Stimulated activated CD4-positive, alpha-beta T cell treated with anti-CD3 and anti-CD28 coated beads, Interleukin-2, amount 100 ng/mL, for 48 hours (primary cell): Measurements from ENCODE around the gene ABCC8.
"Not testable (repeated sequence)": the region's sequence is repeated elsewhere in the genome, so short reads cannot be mapped to it uniquely, and the experiment has no call there.

ENCODE experiments used
- DNase-seq, 2 donors: peaks; one replicate each; pipeline ENCODE4 v3.0.0-alpha.2; 2020

ABCC8 gene

DNA sequence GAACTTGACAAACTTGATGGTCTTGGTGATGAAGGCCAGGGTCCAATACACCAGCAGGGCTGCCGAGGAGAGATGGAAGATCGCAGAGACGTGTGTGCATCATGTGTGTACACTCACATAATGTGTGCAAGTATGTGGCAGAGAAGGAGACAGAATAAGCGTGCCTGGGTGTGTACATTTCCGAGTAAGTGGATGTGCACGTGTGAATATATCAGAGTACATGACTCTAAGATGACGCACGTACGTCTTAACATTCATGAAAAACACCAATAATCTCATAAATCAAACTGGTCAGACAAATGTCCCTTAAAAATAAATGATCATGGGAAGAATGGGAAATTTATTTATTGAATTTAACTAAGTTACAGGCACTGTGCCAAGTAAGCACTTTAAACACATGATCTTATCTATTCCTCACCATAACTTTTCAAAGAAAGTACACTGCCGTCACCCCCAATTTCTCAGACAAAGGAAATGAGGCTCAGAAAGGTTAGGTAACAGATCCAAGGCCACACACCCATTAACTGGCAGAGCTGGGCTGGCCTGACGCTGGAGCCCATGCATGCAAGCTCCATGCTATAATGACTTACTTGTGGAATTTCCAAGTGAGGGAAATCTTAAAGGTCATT lies 13.0 kb downstream of the ABCC8 start:
- DNase-seq, result no peak

DNA sequence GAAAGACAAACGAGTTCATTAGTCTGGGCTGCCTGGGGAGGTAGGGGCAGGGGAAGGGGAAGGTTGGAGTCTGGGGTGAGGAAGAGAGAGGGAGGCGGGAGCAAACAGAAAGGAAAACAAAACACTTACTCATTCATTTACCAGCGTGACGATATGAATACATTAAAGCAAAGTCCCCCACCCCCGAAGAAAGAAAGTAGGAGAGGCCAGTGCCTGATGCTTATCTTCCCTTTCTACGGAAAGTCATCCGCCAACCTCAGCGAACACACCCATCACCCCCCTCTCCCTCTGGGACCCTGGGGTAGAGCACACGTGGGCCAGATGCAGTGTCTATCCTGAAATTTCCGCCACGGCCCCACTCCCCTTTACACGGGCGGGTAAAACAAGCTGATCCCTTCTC lies 13.7 kb downstream of the ABCC8 start:
- DNase-seq, result no peak

DNA sequence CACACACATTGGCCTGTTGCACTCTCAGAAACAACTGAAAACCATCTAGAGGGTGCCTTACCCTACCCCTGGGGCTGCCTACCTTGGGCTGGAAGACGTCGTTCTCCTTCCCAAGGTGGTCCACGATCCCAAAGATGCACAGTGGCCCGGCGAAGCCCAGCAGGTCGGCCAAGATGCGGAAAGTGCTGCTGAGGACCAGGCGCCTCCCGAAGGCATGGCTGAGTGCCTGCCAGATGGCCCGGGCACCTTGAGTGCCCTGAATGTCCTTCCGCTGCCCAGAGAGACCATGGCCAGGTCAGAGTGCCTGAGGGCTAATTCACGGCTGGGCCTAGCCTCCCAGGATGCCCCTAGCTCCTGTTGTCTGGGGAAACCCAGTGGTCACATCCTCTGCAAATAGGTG lies 16.2 kb downstream of the ABCC8 start:
- DNase-seq, result no peak

DNA sequence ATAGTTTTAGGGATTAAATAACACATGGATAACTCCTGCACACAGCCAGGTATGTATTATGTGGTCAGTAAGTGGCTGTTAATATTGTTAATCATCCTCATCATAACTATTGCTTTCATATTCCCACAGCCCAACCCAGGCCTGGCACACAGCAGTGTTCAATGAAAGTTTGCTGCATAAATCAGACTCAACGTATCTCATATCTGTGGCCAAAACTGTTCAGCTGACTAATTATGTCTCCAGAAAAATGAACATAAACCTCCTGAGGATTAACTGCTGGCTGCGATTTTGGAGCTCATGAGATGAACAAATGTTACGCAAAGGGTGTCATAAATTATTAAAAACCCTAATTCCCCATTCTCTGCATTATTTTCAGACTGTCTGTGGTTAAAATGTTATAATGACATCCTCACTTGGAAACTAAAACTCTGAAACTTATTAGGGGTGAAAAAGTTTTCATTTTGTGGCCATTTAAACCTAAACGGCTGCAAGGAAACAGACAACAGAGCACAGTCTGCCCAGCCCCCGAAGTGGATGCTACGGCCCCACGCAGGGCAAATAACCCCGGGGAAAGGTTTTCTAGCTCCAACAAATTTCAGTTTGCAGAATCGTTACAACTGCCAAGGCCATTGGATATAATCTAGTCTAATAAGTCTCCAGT lies 17.3 kb downstream of the ABCC8 start:
- DNase-seq, result no peak

DNA sequence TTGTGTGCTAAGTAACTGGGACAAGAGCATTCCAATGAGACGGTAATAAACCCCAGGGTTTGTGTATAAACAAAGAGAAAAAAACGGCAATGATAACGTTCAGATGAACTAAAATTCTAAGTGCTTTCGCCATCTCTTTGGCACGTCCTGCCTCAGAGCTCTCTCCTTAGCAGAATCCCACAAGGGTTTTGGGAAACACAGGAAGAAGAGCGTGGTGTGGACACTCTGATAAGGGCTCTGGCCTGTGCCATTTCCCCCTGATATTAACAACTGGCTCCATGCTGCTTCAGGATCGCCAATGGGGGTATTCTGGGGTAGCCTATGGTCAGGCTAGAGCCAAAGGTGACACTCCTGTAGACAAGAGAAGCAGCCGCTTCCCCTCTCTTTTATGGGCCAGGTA lies 18.4 kb downstream of the ABCC8 start:
- no peak for DNase-seq

DNA sequence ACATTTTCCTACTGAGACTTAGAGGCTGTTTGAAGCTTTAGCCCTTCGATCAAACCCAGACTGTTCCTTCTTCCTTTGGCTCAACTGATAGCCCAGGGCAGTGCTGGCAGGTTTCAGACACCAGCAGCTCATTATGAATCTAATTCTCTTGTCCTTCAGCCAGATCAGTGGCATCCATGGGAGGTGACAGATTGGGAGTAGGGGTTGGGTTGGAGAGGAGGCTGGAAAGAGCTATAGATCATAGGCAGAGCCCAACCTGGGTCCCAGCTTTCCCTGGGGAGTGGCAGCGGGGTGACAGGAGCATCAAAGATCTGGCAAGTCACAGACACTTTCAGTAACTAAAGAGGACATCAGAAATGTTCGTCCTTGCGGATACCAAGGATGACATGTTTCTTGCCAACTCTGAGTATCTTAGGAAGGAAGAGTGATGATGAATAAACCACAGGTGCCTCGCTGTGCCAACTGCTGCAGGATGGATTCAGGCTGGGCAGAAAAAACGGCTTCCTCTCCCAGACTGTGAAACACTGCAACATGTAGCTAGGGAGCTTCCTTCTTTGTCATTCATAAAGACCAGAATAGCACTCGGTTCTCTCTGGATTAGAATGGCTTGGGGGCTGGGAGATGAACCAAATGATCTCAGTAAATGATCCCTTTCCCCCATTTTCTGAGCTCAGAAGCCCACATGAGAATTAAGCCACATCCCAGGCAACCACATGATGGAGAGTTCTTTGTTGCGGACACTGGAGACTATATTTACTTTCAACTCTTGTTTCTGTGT lies 19.1 kb downstream of the ABCC8 start:
- DNase-seq, result no peak

DNA sequence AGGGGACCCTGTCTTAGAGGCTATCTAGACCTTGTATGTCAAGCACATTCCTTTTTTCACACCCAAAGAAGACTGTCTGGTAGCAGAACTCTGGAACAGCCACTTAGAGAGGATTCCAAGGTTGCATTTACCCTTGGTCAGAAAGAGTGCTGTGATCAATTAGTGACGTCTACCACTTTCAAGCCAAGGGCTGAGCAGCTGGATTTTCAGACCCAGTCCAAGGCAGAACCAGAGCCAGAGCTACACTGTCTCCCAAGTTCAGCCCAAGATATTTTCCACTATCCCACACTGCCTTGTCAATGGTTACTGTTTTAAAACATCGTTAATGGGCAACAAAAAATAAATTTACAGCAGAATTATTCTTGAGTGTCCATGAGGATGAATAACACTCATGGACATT lies 24.0 kb downstream of the ABCC8 start:
- no peak for DNase-seq

DNA sequence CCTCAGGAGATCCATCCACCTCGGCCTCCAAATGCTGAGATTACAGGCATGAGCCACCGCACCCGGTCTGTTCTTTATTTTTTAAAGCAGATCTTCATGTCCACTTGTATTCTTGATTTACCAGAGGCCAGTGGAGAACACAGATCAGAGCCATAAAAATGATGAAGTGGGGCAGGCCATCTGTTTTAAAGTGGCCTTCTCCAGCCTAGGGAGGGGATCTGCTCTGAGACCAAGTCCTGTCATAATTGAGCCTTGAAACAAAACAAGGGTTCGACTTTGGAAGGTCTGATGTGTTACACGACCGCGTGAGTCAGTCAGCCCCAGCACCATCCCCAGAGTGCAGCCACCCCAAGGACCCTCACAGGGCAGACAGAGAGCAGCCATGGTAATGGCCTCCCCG lies 27.5 kb downstream of the ABCC8 start:
- no peak for DNase-seq

DNA sequence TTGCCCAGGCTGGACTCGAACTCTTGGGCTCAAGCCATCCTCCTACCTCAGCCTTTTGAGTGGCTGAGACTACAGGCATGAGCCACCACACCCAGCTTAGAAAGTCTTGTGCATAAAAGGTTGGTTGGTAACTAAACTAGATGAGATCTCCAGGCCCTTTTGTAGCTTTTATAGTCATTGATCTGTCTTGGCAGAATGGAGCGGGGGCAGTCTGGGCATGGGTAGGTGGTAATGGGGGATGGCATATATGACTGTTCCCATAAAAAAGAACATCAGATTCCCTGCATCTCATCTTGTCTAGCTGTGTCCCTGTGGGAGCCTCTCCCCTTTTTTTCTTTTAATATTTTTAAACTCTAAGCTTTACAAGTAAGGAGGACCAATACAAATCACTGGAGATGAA lies 30.2 kb downstream of the ABCC8 start:
- DNase-seq, result no peak

DNA sequence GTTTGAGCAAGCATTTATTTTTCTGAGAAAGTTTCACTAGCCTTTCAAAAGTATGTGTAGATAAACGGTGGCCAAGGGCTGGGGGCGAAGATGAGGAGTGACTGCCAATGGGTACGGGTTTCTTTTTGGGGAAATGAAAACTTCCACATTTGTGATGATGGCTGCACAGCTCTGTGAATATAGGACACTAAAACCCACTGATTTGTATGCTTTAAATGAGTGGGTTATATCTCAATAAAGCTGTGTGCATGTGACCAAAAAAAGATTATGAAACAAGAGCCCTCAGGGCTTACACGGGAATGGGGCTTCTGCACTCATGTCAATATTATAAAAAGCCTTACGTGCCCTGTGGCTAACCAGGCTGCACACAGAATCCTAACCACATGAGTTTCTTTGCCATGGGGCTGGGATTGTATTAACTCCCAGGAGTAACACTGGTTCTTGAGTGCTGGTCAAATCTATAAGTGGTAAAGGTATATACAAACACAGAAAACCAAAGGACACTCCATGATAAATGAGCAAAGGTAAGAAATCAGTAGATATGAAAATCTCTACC lies 31.3 kb downstream of the ABCC8 start:
- no peak for DNase-seq

DNA sequence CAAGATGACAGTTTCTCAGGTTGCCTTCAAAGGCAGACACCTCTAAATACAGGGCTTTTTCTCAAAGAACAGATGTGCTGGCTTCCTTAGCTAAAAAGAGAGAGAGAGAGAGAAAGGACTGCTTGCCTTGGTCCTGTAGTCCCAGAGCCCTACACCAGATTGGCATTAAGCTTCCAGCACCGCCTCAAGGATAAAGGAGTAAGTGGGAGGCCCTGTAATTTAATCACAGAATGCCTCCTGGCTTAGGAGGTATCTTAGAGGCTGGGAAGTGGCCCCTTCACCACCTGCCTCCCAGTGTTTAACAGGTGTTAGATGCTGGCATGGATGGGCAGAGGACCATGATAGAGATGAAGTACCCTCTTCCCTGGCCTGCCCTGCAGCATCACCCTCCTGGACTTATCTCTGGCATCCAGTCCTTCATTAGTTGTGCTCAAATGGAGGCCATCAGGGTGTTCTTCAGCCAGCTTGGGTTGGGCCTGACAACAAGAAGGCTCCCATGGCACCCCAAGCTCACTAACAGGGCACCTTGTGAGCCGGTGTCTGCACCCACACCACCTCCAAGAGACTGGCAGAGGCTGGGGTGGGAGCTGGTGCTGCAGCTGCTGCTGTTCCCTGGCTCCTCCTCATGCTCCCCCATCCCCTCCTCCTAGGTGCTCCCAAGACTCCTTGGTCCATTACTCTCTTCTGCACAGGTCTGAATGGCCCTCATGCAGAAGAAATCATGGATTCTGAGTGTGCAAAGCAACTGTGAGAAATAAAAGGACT lies 32.5 kb downstream of the ABCC8 start:
- no peak for DNase-seq

DNA sequence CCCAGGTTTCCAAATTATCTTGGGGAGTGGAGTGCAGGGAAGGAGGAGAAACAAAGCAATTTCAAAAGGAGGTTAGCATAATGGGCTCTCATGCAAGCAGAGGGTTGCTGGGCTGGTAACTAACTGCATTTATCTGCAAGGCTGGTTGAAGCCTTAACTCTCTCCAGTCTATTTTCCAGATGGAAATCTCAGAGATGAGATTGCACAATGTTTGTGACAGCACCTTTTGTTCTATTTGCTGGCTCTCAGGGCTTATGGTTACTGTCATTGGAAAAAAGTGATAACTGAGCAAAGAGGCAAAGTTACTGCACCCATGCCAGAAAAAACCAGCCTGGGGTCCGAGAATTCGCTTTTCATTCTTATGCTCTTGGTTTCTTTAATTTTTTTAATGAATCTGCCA lies 33.2 kb downstream of the ABCC8 start:
- no peak for DNase-seq

DNA sequence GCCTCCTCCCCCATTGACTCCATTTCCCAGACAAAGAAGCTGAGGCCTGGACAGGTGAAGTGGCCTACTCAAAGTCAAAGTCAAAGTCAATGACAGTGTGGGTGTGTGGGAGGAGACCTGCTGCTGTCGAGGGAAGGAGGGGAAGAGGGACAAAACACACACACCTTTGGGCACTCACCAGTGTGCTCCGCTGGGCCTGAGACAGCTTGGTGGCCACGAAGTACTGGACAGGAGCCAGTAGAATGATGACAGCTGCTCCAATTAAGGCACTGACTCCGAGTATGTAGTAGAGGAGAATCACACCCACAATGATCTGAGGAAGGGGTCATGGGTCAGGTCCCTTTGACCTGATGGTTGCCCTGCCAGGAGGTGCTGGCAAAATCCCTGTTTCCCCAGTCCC lies 33.6 kb downstream of the ABCC8 start:
- DNase-seq, result no peak

DNA sequence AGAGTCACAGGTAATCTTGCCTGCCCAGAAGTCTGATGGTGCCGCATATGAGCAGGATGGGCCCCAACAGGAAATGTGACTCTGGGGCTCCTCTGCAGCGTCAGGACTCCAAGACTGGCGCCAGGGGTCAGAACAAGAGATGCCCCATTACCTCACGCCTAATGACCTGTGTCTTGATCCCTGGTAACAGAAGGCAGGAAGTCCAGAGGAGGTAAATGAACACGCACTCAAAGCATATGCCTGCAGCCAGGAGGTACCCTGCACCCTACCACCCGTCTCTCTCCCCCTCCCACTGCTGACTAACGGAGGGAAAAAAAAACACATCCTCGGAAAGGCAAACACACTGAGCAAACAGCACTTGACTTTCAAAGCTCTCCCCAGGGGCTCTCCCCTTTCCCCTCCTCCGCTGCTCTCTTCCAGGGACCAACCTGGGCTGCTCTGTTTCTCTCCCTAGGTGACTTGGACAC lies 37.3 kb downstream of the ABCC8 start:
- no peak for DNase-seq

DNA sequence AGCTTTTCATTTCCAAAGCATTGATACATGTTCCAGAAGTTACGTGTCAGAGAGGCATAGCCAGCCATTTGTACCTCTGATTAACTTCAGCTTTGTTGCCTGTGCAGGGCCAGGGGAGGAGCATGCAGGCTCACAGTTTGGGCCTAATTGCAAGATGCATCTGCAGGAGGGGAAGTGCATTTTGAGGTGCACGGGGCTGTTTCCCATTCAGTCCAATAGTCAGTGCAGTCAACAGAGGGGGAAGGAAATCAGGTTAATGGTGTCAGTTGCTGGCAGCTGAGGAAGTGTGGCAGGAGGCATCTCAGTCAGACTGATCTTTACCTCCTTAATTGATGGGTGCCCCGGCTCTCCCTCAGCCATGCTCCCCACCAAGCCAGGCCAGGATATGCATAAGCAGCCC lies 39.3 kb downstream of the ABCC8 start:
- DNase-seq, result no peak

DNA sequence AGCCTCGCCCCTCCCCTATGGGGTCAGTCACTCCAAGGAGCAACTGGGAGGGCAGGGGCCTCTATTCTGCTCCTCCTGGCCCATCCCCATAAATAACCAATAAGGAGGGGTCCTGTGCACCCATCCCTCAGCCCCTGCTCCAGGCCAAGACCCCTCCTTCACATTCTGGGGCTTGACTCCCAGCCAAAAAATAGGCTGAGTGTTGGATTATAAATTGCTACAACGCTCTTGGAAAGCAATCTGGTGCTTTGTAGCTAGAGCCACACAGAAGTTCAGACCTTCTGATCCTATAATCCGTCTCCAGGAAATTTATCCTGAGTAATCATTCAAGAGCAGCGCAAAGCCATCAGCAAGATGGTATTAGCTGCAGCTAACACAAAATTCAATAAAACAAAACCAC lies 42.5 kb downstream of the ABCC8 start:
- no peak for DNase-seq

DNA sequence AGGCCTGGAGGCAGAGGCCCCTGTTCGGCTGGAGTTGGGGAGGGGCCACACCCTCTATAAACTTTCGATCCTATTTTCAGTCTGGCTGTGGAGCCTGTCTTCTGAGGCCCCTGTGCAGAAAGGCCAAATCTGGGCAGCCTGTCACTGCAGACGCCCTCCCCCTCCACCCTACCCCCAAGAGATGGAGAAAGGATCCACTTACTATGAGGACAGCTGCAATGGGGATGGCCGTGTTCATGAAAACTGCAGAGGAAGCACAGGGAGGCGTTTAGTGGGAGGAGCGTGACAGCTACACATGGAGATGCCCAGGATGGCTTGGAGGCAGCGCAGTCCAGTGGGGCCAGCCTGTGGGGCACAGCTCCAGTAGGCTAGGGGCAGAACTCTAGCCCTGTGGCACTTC lies 44.6 kb downstream of the ABCC8 start:
- DNase-seq, result no peak

DNA sequence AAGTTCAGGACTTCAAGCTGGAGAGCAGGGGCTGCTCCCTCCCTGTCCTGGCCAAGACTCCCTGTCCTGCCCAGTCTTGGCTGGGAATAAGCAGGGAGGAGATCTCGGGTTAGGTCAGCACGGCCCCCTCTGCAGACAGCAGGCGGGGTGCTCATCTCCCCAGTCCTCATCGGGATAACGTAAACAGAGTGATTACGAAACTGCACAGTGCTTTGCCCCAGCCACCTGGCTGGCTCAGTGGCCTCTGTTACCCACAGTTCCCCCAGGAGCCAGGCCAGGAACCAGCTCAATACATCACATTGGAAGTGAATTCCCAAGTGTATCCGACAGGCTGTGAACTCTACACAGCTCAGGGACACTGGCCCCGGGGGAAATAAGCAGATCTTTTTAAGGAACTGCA lies 45.5 kb downstream of the ABCC8 start:
- no peak for DNase-seq

DNA sequence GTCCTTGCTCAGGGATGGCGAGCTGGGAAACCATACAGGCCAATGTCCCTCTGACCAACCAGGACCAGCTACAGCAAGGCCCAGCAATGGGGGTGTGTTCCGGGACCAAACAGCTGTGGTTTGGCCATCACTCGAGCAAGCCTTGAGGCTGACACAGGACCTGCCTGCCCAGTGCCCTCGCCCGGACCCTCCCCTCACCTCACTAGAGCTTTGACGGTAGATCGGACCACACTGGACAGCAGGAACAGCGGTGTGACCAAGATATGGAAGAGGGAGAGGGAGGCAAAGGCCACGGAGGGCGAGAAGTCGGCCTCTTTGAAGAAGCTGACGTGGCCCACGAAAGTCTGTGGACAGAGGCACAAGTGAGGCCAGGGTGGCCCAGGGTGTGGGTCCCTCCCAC lies 46.0 kb downstream of the ABCC8 start:
- no peak for DNase-seq

DNA sequence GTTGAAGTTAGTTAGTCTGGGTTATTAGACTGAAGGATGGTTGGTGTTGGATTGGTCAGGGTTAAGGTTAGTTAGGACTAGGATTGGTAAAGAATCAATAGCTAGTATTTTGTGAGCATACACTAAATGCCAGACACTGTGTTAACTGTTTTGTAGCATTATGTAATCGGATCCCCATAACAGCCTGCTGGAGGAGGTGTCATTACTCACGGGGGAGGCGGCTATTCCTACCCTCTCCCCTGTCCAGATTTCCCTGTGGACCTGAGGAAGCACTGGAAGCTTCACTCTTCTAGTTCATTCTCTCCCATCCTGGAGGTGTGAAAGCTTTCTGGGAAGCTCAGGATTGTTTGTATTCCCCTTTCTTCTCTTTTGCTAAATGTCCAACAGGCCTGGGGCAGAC lies 47.7 kb downstream of the ABCC8 start:
- DNase-seq, result no peak

DNA sequence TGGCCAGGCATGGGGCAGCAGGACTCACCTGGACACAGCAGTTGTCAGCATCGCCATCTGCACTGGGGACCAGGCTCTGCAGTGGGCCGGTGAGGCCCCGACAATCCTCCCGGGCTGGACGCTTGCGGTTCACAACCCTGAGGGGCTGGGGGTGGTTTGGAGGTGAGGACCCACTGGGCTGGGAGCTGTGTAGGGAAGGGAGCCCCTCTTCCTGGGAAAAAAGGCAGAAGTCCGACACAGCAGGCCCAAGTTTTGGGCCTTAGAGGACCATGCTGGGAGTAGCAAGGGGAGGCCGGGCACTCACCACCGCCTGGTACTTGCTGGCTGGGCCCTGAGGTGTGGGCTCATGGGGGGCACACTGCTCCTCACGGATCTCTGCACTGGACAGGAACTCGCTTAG lies 48.4 kb downstream of the ABCC8 start:
- no peak for DNase-seq

DNA sequence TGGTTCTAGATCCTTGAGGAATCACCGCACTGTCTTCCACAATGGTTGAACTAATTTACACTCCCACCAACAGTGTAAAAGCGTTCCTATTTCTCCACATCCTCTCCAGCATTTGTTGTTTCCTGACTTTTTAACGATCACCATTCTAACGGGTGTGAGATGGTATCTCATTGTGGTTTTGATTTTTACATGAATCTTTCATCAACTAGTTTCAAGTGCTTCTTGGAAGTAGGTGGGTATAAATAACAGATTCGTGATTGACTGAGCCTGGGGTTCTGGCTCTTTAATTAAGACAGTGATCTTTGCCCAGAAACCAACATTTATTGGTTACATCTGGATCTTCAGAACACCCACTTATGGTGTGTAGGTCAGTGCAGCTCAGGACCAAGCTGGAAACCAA lies 50.4 kb downstream of the ABCC8 start:
- DNase-seq, result not testable (repeated sequence)
